A204.1 (cell line): ENCODE results near the gene DGLUCY.
"Not testable (repeated sequence)": the region's sequence is repeated elsewhere in the genome, so short reads cannot be mapped to it uniquely, and the experiment has no call there.

Experiments used
- FAIRE-seq: peaks from 2 replicates; lab custom pipeline; 2012; peaks lifted over from hg19 to GRCh38; lab: Jason Lieb, UNC

The DGLUCY gene

GRCh38 chr14:91169951-91170350, 56.1 kb downstream of the DGLUCY start:
- FAIRE-seq = no peak

- no peak for FAIRE-seq
Observed at GRCh38 chr14:91170504-91171121, 56.7 kb downstream of the DGLUCY start.

- FAIRE-seq = no peak
Observed at GRCh38 chr14:91171291-91171690, 57.4 kb downstream of the DGLUCY start.

- FAIRE-seq = peak; percentile 30
Observed at GRCh38 chr14:91173221-91173670, 59.4 kb downstream of the DGLUCY start.

- FAIRE-seq = no peak
Observed at GRCh38 chr14:91173904-91174303, 60.0 kb downstream of the DGLUCY start.

- no peak for FAIRE-seq
Observed at GRCh38 chr14:91175291-91176201, 61.7 kb downstream of the DGLUCY start.

- FAIRE-seq = peak; percentile 85
Observed at GRCh38 chr14:91177073-91178034, 63.5 kb downstream of the DGLUCY start.

GRCh38 chr14:91180611-91181010, 66.7 kb downstream of the DGLUCY start:
- no peak for FAIRE-seq

GRCh38 chr14:91182753-91183152, 68.9 kb downstream of the DGLUCY start:
- peak; percentile 14 for FAIRE-seq

GRCh38 chr14:91184559-91184958, 70.7 kb downstream of the DGLUCY start:
- no peak for FAIRE-seq

- no peak for FAIRE-seq
Observed at GRCh38 chr14:91185721-91186120, 71.8 kb downstream of the DGLUCY start.

GRCh38 chr14:91186515-91187066, 72.7 kb downstream of the DGLUCY start:
- FAIRE-seq = no peak

- no peak for FAIRE-seq
Observed at GRCh38 chr14:91187271-91187670, 73.4 kb downstream of the DGLUCY start.

- no peak for FAIRE-seq
Observed at GRCh38 chr14:91190853-91191252, 77.0 kb downstream of the DGLUCY start.

GRCh38 chr14:91193069-91193468, 79.2 kb downstream of the DGLUCY start:
- FAIRE-seq = no peak

- FAIRE-seq = no peak
Observed at GRCh38 chr14:91195881-91196280, 82.0 kb downstream of the DGLUCY start.

GRCh38 chr14:91197631-91198030, 83.8 kb downstream of the DGLUCY start:
- no peak for FAIRE-seq

- not testable (repeated sequence) for FAIRE-seq
Observed at GRCh38 chr14:91200802-91201201, 86.9 kb downstream of the DGLUCY start.

GRCh38 chr14:91202234-91202974, 88.5 kb downstream of the DGLUCY start:
- no peak for FAIRE-seq

- no peak for FAIRE-seq
Observed at GRCh38 chr14:91204657-91205056, 90.8 kb downstream of the DGLUCY start.

GRCh38 chr14:91205459-91205858, 91.6 kb downstream of the DGLUCY start:
- no peak for FAIRE-seq
